IPS DF 4.7 (cell line): ENCODE results near the gene MAPK12.

ENCODE experiments used
- DNase-seq: peaks from one replicate; pipeline ENCODE4 v3.0.0-alpha.2; 2013; ENCODE audit warnings: low spot score; ENCODE audit errors: extremely low read depth

MAPK12 gene

DNA sequence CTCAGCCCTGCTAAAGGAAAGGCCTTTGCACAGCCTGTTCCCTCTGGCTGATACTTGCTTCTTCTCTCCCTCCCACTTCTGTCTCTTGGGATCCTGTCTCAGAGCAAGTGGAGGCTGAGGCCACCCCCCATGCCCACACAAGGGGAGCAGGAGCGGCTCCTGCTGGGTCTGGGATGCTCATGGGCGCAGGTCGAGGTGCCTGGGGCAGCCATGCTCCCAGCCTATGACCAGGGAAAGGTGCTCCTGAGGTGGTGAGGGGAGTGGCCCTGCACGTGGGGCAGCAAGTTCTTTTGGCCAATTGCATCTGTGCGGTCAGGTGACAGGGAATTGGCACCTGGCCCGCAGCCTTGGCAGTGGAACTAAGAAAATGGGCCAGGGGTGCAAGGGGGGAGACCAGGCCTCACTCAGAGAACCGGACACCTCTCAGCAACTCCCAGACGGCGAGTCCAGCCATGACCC lies 7.2 kb upstream of the MAPK12 start:
- no peak for DNase-seq

DNA sequence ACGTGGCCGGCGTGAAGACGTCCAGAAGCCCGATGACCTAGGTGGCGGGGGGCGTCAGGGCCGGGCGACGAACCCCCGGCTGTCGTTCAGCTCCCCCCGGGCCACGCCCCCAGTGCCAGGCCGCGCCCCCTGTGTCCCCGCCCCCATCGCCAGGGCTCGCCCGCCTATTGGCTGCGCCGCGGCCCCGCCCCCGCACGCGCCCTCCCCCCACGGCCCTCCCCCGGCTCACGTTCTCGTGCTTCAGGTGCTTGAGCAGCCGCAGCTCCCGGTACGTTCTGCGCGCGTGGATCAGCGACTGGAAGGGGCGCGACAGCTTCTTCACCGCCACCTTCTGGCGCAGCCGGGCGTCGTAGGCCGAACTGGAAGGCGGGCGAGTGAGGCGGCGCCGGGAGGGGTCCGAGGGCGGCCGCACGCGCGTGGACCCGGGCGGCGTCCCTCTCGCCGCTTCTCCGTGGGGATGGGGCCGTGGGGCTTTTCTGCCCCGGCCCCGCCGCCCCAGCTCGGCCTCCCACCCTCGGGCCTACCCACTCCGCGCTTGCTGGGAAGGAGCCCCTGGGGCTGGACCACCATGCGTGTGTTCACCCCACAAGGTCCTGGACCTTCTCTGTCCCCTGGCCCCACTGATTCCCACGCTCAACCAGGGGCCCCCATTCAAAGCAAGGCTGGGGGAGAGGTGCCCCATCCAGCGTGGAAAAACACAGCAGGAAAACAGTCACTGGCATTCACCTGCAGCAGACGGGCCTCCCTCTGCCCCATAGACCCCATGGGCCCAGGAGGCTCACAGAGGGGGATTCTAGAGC lies 6.3 kb upstream of the MAPK12 start:
- DNase-seq: no peak

DNA sequence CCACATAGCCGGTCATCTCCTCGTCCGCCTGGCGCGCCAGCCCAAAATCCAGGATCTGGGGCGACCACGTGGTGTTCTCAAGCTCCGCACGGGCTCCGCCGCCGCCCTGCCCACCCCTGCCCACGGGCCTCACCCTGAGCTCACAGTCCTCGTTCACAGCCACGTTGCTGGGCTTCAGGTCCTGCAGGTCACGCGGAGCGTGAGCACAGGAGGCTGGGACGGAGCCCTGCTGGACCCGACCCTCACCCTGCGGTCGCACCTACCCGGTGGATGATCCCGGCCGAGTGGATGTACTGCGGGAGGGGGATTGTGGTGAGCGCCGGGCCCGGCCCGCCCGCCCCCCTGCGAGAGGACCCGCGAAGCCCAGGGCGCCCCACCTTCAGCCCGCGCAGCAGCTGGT lies 5.5 kb upstream of the MAPK12 start:
- no peak for DNase-seq

DNA sequence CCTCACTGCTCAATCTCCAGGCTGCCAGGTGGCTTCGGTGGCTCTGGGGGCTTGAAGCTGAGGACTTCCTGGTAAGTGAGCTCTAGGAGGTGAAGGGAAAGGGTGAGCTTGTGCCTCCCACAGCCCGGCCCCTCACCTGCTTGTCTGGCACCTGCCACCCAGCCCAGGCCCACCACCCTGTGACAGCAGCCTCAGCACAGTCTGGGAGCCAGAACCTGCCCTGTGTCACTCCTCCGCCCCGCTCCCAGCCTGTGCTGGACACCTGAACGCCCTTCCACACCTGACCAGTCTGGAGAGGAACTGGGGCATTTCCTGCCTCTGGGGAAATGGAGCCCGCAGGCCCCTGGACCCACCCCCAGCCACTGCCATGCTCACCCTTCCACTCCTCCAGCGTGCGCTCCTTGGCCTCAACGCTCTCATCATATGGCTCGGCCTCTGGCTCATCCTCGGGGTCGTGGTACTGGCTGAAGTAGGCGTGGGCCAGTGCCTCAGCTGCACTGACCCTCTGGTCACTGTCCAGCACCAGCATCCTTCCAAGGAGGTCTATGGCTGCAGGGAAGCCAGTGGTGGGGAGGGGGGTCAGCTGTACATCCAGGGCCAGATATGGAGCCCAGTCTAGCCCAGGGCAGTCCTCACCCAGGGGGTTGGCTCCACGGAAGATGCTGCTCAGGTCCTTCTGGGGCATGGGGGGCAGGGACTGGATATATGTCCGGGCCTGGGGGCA lies 3.6 kb upstream of the MAPK12 start:
- DNase-seq: no peak

DNA sequence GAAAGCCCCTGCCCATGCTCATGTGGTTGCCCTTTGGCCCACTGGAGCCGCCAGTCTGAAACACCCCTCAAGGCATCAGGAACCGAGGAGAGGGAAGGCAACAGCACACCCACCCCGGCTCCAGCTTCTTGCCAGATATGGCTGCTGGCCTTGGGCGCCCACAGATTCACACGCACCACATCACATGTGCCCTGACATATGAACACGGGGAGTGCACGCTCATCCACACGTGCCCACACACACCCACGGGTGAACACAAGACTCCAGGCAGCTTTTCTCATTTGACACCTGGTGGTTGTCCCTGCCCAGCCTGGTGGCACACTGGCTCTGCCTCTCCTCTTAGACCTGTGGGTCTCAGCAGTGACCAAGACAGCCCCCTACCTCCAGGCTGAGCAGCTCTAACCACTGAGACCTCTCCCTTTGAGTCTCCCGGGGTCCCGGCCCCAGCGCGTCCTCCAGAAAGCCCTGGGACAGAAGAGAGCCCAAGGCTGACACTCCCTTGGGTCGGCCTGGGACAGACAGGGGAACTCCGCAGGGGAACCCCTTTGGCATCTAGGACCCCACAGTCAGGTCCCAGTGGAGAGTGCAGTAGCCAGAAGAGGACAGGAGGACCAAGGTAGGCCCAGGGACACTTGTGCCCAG lies 2.7 kb upstream of the MAPK12 start:
- no peak for DNase-seq

DNA sequence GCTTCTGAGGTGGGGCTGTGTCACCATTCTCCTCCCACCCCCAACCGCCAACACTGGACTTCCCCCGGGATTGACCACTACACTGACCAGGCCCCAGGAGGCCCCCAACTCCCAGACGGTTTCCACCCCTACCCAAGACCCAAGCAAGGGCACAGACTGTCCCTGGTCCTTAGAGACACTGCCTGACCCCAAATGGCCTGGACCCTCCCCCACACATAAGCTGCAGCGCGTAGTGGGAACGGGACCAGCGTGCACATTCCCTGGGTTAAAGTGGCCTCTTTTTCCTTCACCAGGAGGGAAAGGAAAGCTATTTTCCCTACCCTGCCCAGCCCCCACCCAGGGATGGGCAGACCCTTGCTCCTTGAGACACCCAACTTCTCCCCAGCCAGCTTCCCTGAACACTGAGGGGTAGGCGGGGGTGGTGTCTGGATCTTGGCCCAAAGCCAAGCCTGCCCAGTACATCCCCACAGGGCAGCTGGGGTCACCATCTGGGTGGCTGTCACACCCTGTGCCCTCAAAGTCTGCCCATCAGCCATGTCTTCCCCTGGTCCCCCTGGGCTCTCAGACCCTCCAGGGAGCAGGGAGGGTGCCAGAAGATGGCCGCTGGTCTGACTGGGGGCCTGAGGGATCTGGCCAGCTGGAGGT lies 1.6 kb upstream of the MAPK12 start:
- no peak for DNase-seq

DNA sequence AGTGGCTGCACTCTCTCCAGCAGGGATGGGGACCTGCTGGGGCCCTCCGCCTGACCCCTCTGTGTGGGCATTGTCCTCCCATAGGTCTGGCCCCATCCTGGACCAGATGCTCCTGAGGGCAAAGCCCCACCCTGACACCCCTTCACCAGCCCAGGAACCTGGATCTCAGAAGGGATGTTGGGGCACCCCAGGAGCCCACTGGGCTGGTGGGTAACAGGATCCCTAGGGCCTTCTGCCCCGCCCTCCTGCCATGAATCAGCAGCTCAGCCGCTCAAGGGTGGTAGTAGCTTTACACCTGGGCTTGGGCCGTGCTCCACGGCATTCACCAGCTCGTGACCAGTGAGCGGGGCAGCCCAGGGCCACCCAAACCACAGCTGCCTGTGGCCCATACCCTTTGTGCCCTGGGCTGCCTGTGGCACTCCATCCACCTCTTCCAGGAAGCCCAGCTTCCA lies 1.0 kb upstream of the MAPK12 start:
- DNase-seq: no peak

DNA sequence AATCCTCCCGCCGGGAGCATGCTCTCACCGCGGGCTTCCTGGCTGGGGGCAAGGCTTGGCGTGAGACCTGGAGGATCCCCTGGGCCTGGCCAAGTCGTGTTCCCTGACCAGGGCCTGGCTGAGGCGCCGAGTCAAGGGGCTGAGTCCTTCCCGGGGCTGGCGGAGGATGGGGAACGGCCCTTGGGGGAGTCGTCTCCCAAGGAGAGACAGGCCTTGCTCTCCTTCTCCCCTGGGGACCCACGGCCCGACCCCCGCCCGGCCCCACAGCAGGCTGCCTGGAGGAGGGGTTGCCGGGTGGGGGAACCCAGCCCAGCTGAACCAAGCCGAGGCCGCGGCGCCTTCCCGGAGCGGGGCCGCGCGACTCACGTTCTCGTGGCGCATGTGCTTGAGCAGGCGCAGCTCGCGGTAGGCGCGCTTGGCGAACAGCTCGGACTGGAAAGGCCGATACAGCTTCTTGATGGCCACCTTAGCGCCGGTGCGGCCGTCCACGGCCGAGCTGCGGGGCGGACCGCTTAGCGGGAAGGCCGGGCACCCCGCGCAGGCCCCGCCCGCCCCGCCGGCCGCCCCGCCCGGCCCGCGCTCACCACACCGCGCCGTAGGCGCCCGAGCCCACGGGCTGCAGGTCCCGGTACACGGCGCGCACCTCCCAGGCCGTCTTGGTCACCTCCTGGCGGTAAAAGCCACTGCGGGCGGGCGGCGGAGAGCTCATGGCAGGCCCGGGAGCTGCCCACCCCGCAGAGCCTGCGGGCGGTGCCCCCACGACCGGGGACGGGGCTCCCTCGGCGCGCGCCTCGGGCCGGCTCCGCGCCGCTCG lies 475 bp downstream of the MAPK12 start:
- no peak for DNase-seq

DNA sequence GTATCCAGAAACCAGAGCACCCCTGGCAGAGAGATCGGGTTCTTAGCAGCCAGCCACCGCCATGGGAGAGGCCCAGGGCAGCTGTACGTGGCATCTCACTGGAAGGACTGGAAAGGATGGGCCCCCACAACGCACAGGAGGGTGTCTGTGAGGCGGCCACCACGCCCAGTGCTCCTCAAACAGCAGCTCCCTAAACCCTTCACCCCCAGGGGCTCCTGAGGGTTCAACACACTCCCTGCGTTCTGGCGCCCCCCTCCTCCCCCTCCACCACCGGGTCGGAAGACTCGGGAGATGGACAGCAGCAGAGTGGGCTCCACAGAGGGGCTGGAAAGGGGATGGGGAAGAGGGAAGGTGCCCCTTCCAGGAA lies 1.1 kb downstream of the MAPK12 start:
- DNase-seq: no peak

DNA sequence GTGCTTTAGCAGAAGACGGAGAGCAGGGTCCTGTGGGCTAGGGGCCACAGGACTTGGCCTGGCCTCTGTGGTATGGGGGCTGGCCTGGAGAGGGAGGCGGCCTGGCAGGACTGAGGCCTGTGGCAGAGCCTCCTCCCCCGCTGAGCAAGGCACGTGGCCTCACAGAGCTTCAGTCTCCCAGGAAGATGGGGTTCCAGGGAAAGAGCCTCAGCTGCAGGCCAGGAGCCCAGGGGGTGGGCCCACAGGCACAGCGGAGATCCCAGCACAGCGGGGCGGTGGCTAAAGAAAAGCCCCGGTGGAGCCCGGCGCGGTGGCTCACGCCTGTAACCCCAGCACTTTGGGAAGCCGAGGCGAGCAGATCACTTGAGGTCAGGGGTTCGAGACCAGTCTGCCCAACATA lies 2.2 kb downstream of the MAPK12 start:
- no peak for DNase-seq

DNA sequence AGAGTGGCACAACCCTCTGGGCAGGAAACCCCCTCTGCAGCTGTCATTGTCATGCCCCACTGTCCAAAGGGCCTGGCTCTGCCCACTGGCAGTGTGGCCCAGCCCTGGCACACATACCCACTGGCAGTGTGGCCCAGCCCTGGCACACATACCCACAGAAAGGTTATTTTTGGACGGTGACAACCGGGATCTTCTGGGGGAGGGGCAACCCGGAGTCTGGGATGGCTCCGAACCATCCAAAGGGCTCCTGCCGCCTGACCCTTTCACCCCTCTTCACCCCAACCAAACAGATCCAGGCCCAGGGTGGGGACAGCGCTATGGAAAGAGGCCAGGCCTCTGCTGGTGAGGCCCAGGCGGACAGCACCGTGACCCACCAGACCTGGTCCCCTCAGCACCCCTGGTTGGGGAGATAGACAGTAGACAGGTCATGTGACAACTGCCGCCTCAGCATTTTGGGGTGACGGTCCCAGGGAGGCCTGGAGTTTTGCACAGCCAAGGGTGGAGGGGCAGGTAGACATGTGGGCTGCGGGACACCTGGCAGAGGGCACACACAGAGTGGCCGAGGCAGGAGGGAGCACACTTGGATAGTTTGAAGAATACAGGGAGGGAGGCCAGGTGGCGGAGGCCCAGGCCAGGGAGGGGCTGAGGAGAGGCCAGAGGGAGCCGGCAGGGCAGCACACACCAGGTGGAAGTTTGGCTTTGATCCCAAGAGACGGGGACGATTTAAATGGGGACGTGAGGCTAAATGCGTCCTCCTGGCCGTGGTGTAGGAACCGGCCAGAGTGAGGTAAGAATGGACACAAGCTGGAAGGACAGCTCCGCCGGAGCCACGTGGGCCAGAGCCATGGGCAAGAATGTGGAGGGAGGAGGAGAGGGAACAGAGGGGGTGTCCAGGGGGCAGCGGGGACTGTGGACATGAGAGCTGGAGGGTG lies 2.9 kb downstream of the MAPK12 start:
- DNase-seq: no peak

DNA sequence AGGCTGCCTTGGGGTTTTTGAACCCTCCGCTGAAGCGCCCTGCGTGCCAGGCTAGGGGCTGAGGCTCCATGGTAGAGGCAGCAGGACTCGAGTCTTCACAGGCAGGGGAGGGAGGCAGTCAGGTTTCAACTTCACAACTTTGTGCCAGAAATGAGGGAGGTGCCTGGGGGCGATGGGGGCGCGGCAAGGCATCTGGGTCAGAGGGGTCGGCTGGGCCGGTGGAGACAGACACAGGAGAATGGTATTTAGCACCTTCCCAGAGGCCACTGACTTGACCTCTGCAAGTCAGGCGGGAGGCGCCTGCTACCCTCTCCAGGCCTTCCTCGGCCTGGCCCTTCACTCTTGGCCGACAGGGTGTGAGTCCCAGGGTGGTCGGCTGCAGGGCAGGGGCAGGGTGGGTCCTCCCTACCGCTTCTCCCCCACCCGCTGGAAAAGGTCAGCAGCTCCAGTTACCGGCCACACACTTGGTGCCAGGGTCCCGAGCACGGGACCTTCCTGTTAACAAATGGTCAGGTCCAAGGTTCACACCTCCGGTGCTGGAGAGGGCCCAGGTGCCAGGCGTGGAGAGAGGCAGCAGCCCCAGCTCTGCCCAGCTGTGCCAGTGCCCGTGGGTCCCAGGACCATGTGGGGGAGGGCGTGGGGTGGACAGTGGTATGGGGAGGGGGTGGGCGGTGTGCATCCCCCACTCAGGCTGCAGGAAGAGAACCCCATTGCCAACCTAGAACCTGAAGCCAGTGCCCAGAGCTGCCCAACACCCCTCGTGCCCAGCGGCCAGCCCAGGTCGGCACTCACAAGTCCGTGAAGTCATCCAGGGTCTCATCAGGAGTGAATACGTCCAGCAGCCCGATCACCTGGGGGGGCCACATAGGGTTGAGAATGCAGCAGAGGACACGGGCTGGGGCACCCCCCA lies 3.8 kb downstream of the MAPK12 start:
- no peak for DNase-seq

DNA sequence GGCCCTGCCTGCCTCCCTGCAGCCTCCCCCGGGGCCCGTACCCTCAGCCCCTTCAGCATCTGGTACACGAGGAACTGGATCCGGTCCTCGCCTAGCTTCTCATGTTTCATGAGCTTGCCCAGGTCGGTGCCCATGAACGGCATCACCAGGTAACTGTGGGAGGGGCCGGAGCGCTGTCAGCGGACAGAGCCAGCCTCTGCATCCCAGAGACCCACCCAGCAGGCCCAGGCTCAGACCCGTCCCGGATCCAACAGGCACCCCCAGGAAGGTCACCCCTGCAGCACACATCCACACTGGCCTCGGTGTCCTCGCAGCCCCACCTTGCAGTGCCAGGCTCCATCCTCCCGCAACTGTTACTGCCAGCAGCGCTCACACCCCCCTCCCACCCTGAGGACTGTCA lies 4.4 kb downstream of the MAPK12 start:
- DNase-seq: no peak

DNA sequence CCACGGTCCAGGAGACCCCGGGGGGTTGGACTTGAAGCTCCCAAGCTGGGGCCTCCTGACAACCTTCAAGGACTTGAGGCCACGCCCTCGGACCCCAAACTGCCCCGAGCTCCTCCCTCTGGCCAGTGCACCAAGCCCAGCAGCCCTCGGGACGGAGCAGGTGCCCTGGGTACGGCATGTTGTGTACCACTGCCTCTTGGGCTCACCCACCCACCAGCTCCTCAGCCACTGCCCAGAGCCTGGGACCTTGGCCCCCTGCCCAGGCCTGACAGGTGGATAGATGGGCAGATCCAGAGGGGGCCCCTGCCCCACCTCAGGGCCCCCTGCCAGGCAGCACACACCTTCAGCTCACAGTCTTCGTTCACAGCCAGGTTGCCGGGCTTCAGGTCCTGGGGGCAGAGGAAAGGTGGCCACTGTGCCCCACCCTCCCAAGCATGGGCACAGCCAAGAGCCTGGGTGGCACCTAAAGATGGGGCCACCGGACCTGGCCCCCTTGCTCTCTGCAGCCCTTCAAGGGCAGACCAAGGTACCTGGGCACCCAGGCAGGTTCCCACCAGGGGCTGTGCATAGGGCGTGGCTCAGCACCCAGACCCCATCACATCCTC lies 5.1 kb downstream of the MAPK12 start:
- no peak for DNase-seq

DNA sequence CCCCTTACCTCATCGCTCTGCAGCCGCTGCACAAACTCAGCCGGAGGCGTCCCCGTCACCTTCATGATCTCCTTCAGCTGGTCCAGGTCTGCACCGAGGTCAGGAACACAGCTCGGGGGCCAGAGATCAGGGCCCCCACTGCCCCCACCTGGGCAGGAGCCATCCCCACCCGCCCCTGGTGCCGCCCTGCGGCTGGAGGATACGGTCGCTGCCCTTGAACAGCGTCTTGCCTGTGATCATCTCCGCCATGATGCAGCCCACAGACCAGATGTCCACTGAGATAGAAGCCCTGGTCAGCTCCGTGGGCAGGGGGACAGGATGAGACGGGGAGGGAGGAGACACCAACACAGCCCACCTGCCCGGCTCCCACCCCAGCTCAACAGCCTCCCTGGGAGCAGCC lies 5.9 kb downstream of the MAPK12 start:
- no peak for DNase-seq

DNA sequence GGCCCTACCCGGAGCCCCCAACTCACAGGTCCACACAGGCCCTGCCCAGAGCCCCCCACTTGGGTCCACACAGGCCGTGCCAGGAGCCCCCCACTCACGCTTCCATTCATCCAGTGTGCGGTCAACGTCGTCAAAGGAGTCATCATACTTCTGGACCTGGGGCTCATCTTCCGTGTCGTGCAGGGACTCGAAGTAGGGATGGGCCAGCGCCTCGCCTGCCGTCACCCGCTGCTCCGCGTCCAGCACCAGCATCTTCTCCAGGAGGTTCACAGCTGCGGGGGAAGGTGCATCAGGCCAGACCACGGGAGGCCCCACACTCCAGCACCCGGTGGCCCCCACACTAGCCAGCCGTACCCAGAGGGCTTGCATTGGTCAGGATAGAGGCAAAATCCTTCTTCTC lies 6.4 kb downstream of the MAPK12 start:
- DNase-seq: no peak

DNA sequence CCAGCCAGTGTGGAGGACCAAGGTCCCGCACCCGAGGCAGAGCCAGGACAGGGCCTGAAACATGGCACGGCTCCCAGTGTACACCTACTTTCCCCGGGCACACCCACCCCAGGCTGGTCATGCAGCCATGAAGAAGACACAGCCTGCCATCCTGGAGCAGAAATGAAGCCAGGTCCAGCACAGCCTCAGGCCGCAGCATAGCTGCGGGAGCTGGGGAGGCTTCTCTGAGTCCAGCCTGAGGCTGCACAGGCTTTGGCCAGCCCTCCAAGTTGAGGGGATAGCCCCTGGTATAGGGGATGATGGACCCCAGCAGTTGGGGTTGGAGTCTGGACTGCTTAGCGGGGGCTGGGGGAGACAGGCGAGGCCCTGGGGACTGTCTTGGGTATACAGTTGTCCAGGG lies 7.5 kb downstream of the MAPK12 start:
- DNase-seq: no peak
